A204.1 (cell line): ENCODE measurements around the gene IRX4.

ENCODE experiments used
- FAIRE-seq: peaks from 2 replicates; lab custom pipeline; 2012; peaks lifted over from hg19 to GRCh38; lab: Jason Lieb, UNC

IRX4 gene

GRCh38 chr5:1913578-1913977, 30.9 kb upstream of the IRX4 start:
- FAIRE-seq = no peak

DNA sequence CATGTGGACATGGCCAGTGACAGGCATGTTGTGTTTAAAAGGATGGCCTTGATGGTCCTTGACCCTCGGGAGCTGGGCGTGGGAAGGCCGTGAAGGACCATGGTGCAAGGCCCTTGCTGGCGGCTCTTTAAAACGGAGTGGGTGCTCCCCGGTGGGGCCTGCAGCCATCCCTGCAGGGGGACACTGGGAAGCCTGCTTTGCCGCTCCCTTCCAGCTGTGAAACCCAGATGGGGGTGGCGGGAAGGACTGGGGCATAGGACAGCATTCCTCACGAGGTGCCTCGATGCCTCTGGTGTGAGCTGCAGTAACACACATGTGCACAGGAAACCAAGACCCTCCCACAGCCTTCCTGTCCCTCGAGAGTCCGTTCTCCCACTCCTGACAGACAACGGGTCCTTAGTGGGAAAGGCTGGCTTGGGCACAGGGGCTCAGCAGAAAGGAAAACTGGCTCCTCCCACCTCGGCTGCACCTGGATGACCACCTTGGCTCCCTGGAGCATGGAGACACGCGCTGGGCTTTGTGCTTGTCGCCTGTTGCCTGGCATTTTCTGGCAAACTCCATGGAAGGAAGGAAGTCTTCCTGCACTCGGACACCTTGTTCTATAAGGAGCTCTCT, 30.3 kb upstream of the IRX4 start:
- no peak for FAIRE-seq

GRCh38 chr5:1911773-1912235, 29.1 kb upstream of the IRX4 start:
- FAIRE-seq = no peak

GRCh38 chr5:1910861-1911772, 28.4 kb upstream of the IRX4 start:
- no peak for FAIRE-seq

GRCh38 chr5:1910081-1910760, 27.5 kb upstream of the IRX4 start:
- no peak for FAIRE-seq

DNA sequence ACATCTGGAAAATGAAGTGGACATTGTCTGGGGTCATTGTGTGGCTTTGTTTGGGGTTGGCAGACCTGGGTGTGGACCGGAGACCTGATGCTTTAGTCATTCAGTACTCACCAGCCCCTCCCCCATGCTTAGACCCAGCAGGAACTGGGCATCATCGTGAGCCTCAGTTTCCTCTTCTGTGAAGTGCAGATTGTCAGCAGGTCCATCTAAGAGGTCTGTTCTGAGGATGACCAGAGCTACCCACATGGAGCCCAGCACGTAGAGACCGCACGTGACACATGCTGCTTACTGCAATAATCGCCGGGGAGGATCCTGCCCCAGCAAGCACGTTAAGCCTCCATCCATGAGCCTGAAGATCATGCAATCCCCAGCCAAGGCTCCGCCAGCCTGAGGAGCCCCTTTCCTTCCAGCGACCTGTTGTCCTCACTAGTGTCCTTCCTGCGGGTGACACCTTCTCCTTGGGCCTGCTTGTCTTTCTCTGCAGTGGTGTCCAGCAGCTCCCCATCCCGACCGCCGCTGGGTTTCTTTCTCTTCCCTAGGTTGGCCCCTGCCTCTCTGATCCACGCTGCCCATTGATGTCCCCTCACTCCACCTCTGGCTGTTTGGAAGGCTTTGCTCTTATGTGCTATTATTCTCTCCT, 26.7 kb upstream of the IRX4 start:
- no peak for FAIRE-seq

GRCh38 chr5:1908931-1909330, 26.2 kb upstream of the IRX4 start:
- FAIRE-seq = no peak

- FAIRE-seq = no peak
These were observed 24.9 kb upstream of the IRX4 start for GRCh38 chr5:1907616-1908015.

GRCh38 chr5:1905108-1905507, 22.4 kb upstream of the IRX4 start:
- FAIRE-seq = no peak

DNA sequence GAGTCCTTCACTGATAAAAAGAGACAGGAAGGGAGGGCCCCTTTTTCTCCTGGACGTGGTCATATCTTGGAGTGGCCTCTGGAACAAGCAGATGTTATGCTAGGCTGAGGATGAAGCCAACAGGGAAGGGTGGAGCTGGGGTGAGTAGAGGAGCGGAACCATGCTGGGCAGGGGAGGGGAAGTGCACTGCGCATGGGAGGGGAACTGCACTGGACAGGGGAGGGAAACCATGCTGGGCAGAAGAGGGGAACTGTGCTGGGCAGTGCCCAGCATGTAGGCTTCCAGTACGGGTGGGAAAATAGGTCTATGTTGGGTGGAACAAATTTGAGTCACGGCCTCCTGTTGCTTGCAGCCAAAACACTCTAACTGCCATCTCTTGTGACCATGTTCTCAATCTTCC, 19.3 kb upstream of the IRX4 start:
- no peak for FAIRE-seq

DNA sequence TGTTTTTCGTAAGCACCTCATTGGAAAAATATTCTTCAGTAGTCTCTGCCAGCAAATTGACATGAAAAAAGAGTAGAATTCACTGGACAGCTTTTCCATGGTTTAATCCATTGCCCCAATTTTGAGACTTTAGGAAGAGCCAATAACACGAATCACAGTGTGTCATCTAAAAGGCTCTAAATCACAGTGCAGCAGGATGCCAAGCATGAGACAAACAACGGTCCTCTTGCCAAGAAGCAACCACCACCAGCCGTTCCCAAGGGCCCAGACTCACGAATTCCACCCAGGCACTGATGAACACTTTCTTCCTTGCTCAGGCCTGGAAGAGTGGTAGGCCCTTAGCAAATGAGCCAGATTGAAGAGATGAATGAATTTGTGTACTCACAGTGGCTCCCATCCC, 18.3 kb upstream of the IRX4 start:
- no peak for FAIRE-seq

DNA sequence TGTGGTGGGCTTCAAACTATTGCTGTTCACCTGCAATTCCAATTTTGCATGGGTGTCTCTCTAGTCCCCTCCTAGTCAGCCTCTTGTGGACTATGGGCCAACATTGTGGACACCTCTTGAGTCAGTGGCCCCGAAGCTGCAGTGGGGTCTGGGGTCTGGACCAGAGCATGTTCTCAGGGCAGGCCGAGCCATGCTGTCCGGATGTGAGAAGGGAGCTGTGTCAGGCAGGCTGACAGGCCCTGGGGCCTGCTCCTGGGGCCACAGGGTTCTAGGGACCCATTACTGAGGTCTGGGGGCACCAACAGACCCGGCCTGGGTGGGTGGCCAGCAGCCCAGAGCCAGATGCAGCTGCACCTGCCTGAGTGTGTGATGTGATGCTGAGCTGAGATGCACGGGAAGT, 16.5 kb upstream of the IRX4 start:
- no peak for FAIRE-seq

GRCh38 chr5:1897816-1898450, 15.2 kb upstream of the IRX4 start:
- no peak for FAIRE-seq

GRCh38 chr5:1897386-1897785, 14.7 kb upstream of the IRX4 start:
- FAIRE-seq = no peak

DNA sequence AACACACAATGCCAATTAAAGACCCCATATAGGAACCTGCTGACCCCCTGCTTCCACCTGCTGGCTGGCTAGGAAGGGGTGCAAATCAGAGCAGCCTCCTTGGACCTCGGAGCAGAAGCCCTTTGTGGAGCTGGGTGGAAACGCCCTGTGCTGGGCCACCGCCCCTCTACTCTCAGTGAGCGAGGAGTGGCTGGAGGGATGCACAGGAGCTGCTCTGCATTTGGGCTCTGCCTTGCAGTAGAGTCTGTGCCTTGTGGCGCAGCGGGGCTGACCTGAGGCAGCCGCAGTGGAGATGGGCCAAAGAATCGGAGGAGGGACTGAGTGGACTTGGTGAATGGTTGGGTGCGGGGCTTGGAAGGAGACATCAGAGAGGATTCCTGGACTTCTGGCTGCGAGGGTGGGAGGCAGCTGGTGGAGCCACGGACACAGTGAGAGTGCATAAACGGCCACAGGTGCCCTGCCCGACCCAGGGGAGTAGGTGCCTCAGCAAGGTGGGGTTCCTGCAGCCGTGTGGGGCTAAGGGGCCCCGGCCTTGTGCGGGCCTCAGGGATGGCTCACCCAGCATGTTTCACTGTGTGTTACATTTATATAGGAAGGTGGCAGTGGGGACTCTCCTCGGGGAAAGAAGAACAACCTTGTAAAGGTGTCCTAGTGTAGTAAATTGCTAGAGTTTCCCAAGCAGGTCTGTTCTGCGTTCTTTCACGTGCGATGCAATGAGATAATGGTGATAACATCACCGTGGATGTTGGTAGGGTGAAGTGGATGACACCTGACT, 14.1 kb upstream of the IRX4 start:
- FAIRE-seq = no peak

DNA sequence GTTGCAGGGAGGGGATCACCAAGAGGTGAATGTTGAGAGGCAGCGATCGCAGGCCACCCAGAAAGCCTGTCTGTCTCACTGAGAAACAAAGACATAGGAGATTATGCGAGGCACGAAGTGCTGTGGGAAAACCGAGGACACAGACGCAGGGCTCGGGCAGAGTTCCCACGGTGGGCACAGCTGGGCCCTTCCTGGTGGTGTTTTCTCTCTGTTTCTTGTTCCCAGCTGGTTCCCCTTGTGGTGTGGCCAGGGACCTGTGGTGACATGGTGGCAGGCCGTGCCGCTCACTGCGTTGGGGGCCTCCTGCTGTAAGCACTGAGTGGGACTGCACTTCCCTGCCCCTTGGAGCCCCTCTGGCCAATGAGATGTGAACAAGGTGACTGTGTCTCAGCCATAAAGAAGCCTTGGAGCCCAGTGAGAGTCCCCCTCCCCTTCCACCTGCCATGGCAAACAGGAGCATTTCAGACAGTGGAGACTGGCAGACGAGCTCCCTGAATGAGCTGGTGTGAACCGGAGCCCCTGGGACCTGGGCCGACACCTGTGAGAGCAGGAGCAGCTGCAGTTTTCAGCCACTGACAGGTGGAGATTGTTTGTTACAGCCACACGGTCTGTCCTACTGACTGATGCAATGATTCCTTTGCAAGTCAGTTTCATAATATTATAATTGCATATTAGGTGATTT, 13.2 kb upstream of the IRX4 start:
- FAIRE-seq = no peak

GRCh38 chr5:1894243-1894642, 11.5 kb upstream of the IRX4 start:
- FAIRE-seq = no peak

GRCh38 chr5:1893754-1894153, 11.0 kb upstream of the IRX4 start:
- no peak for FAIRE-seq

GRCh38 chr5:1892685-1893445, 10.1 kb upstream of the IRX4 start:
- no peak for FAIRE-seq

GRCh38 chr5:1892211-1892610, 9.5 kb upstream of the IRX4 start:
- no peak for FAIRE-seq
